Left ventricle myocardium inferior (tissue), 1 donor: Measurements from ENCODE around the gene GNA15. TPM values are rescaled to one million over a fixed set of nuclear protein-coding genes. Genes with fewer than 3 reads are reported as not detected.
A peak's percentile ranks its signal among the peaks of the same experiment; 100 is the strongest.

Source experiments
- DNase-seq: peaks from one replicate; pipeline ENCODE4 v3.0.0-alpha.2; 2020
- H3K27ac ChIP-seq: fragments of 200-600 bp; replicated peaks from 2 replicates; pipeline ENCODE4 v1.8.0; 2021
- H3K27me3 ChIP-seq: fragments of 200-600 bp; 2 replicates; pipeline ENCODE4 v1.8.0; 2021; ENCODE audit warnings: low read depth
- H3K36me3 ChIP-seq: fragments of 200-600 bp; 2 replicates; pipeline ENCODE4 v1.8.0; 2021
- H3K4me1 ChIP-seq: fragments of 200-600 bp; 2 replicates; pipeline ENCODE4 v1.8.0; 2021
- H3K4me3 ChIP-seq: fragments of 200-600 bp; 2 replicates; pipeline ENCODE4 v1.8.0; 2021; ENCODE audit warnings: mild to moderate bottlenecking, moderate library complexity
- H3K9me3 ChIP-seq: fragments of 200-600 bp; replicated peaks from 2 replicates; pipeline ENCODE4 v1.8.0; 2021
- intact Hi-C: fragments of 100-400 bp; cut with micrococcal nuclease; formaldehyde crosslinking; loops from one replicate; pipeline ENCODE4 v1.11.0; 2022
- total RNA-seq: library from RNA; stranded (reverse); fragmentation: NEBNext Ultra II Directional; extraction: Animal tissue kit (Norgen Biotek cat#: 25700); gene quantifications from one replicate; pipeline ENCODE4 v1.2.1, GENCODE V29; 2021
- TF ChIP-seq, protein P1 (sequence below): fragments of 200-600 bp; IDR thresholded peaks from 2 replicates; pipeline ENCODE4 v1.8.0; 2021; ENCODE audit warnings: antibody characterized with exemption, mild to moderate bottlenecking, borderline replicate concordance
- donor health status: DM: no; HTN: yes; CAD: no; lungs with severe emphysema.

The GNA15 gene
- total RNA-seq, 1 donor from 2014 or later = 1.2 TPM

DNA sequence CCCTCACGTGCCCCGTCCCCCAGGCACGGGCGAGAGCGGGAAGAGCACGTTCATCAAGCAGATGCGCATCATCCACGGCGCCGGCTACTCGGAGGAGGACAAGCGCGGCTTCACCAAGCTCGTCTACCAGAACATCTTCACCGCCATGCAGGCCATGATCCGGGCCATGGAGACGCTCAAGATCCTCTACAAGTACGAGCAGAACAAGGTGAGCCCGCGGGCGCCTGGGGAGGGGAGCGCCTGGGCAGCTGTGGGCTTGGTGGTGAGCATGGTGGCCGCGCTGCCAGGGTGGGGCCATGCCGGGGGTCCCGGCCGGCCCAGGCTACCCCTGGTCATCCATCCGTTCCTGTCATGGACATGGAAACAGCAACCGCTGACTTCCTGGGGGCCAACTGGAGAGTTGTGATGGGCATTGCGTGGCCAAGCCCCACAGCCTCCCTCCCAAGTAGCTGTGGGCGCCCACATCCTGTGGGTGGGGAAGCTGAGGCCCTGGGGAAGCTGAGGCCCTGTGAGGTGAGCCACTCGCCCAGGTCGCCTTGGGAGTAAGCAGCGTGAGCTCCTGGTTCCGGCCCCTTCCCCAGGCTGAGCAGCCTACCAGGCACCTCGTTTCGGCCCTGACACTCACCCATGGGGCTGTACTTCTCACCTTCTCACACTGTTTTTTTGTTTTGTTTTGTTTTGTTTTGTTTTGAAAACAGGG is 25.6 kb upstream of the GNA15 start:
- Histone ChIP-seq H3K4me3 (no peak overlapping the region), H3K4me1 (peaks cover 63% of the 10 kb centered on the region), H3K27ac (no peak overlapping the region), H3K27me3 (no peaks in the 10 kb centered on the region), H3K9me3 (no peaks in the 10 kb centered on the region), H3K36me3 (peaks cover 42% of the 10 kb centered on the region)
- intact Hi-C loops = no loop called here
- no peak for DNase-seq
- TF ChIP-seq, protein P1, sequence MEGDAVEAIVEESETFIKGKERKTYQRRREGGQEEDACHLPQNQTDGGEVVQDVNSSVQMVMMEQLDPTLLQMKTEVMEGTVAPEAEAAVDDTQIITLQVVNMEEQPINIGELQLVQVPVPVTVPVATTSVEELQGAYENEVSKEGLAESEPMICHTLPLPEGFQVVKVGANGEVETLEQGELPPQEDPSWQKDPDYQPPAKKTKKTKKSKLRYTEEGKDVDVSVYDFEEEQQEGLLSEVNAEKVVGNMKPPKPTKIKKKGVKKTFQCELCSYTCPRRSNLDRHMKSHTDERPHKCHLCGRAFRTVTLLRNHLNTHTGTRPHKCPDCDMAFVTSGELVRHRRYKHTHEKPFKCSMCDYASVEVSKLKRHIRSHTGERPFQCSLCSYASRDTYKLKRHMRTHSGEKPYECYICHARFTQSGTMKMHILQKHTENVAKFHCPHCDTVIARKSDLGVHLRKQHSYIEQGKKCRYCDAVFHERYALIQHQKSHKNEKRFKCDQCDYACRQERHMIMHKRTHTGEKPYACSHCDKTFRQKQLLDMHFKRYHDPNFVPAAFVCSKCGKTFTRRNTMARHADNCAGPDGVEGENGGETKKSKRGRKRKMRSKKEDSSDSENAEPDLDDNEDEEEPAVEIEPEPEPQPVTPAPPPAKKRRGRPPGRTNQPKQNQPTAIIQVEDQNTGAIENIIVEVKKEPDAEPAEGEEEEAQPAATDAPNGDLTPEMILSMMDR = no peak

DNA sequence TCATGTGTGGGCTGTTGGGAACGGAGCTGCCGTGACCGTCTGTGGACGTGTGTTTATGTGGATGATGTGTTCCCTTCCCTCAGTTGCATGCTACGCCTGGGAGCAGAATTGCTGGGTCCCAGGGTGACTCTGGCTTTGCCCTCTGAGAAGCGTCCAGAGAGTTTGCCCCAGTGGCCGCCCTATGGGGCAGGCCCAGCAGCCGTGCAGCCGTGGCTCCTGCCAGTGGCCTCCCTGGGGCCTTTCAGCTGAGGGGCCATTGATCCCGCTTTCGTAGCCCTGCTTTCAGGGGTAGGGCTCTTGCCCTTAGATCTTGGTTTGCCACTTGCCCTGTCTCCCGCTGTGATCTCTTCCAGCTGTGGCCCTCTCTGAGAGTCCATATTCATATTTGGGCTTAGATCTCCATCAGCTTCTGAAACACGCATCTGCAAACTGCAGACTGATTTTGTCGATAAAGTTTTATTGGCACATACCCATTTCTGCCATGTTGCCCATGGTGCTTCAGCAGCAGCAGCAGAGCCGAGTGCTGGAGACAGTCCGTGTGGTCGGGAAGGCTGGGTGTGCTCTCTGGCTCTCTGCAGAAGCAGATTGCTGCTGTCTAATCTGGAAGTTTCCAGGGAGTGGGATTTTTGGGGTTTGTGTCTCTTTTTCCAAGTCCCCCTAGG is 24.1 kb upstream of the GNA15 start:
- H3K27ac ChIP-seq = no peak overlapping the region
- H3K27me3 ChIP-seq = no peaks in the 10 kb centered on the region
- H3K4me1 ChIP-seq = peaks cover 58% of the 10 kb centered on the region
- H3K36me3 ChIP-seq = peaks cover 48% of the 10 kb centered on the region
- H3K4me3 ChIP-seq = no peak overlapping the region
- H3K9me3 ChIP-seq = no peaks in the 10 kb centered on the region
- TF ChIP-seq, protein P1 = no peak
- intact Hi-C loops = no loop called here
- no peak for DNase-seq

DNA sequence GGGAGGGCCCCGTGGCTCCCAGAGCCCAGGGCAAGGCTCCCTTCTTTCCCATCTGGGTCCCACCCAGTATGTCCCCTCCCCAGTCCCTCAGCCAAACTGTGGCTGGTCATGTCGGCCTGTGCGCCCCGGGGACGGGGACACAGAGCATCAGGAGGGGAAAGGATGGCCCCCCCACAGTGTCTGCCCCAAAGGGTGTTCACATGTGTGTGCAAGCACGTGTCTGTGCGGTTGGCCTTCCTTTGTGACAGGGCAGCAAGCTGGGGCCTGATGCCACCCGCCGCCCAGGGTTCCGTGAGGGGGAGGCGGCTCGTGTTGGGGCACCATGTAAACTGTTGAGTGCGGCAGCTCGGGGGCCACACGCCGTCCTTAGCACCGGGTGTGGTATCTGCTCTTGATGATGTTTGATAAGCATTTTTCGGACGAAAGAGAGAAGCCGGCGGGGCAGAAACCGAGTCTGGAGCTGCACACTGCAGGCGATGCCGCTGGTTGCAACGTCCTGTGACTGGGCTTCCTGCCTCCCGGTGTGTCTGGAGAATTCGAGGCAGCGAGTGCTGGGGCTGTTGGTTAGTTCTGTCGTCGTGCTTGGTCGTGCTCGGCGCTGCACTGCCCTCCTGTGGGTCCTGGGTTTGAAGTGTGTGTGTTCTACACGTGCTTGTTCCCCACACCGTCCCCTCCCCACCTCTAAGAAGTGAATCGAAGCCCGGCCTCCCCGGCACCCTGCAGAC is 23.3 kb upstream of the GNA15 start:
- no peak for DNase-seq
- H3K36me3 ChIP-seq = peaks cover 55% of the 10 kb centered on the region
- TF ChIP-seq, protein P1 = no peak
- no peak overlapping the region for H3K4me3 ChIP-seq
- H3K27me3 ChIP-seq = no peaks in the 10 kb centered on the region
- H3K9me3 ChIP-seq = no peaks in the 10 kb centered on the region
- intact Hi-C loops = no loop called here
- no peak overlapping the region for H3K27ac ChIP-seq
- peaks cover 53% of the 10 kb centered on the region for H3K4me1 ChIP-seq

DNA sequence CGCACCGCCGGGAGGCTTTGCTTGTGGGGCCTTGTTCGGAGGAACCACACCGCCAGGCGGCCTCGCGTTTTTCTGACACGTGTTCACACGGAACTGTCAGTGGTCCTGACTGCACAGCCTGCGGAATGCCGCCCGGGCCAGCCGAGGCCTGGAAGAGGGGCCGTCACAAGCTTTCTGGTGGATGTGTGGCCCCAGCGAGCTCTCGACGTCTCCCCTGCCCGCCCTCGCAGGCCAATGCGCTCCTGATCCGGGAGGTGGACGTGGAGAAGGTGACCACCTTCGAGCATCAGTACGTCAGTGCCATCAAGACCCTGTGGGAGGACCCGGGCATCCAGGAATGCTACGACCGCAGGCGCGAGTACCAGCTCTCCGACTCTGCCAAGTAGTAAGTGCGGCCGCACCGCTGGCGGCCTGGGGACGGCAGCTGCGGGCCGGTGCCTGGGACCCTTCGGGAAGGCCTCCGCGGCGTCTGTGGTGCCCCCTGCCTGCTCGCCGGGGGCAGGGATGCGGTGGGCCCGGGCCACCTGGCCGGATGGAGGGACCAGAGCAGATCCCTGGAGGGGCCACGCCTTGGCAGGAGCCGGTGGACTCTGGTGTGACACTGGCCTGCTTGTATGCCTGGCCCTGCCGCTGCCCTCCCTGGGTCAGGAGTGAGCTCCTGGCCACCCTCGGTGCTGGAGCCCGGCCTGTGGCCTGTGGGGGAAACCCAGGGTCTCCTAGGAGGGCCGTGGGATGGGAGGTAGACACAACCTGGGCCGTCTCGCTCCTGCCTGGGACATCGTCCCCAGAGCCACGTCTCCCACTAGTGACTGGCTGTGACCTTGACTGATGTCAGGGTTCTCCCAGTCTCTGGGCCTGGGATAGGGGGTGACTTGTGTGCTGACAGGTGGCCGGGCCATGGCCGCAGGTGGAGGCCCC is 22.5 kb upstream of the GNA15 start:
- Histone ChIP-seq H3K4me1 (peaks cover 45% of the 10 kb centered on the region), H3K27ac (peak overlapping the region; percentile 75), H3K27me3 (no peaks in the 10 kb centered on the region), H3K36me3 (peaks cover 63% of the 10 kb centered on the region), H3K9me3 (no peaks in the 10 kb centered on the region), H3K4me3 (no peak overlapping the region)
- TF ChIP-seq, protein P1 = no peak
- no peak for DNase-seq
- intact Hi-C loops = no loop called here
